DND-41 (cell line): ENCODE results near the gene RAN.

Source experiments
- CTCF ChIP-seq: IDR thresholded peaks from 2 replicates; pipeline ENCODE4 v1.5.1; 2012; ENCODE audit warnings: borderline replicate concordance, low read length, moderate library complexity, mild to moderate bottlenecking; ENCODE audit not compliant: poor library complexity, severe bottlenecking; ENCODE audit errors: extremely low read depth
- EZH2 ChIP-seq: IDR thresholded peaks from 3 replicates; pipeline ENCODE4 v1.6.1; 2012; ENCODE audit warnings: borderline replicate concordance, low read depth, mild to moderate bottlenecking, moderate library complexity, low read length, inconsistent platforms; ENCODE audit not compliant: severe bottlenecking

- no peak for TF ChIP-seq CTCF
- TF ChIP-seq EZH2, result no peak
These were observed 40.1 kb downstream of the RAN start for GRCh38 chr12:130911933-130912332.
